HCT116 (cell line): ENCODE data around the gene CALHM1. TPM values are rescaled to one million over a fixed set of nuclear protein-coding genes. Genes with fewer than 3 reads are reported as not detected.

ENCODE experiments used
- ATAC-seq: fragments of 200-7000 bp; cut with Tn5 transposase; 2 replicates; pipeline ENCODE4 v1.9.1; 2020; ENCODE audit warnings: mild to moderate bottlenecking, moderate library complexity
- BruUV-seq: library from RNA; stranded (reverse); fragments of 400-500 nt; replicated peaks from 2 replicates; lab custom pipeline; 2021; lab: Mats Ljungman, UMichigan
- CTCF ChIA-PET: fragments of 300-600 bp; sonication (Branson Sonifier 250); formaldehyde crosslinking; loops from one replicate; lab custom pipeline; 2021; ENCODE audit warnings: antibody characterized with exemption; lab: Charles Lee
- POLR2A ChIA-PET: fragments of 300-600, 350-600 bp; sonication (Branson Sonifier 250); formaldehyde crosslinking; loops from one replicate; lab custom pipeline; 2021; ENCODE audit warnings: antibody characterized with exemption; lab: Charles Lee
- RAD21 ChIA-PET, 2 experiments: fragments of 300-600 bp; sonication (Branson Sonifier 250); formaldehyde crosslinking; loops; one replicate each; lab custom pipeline; 2023; ENCODE audit warnings: low total read pairs in 2 of 2; ENCODE audit not compliant: uncharacterized antibody in 2 of 2, unreplicated experiment in 2 of 2, low non-redundant PET in 1 of 2; lab: Charles Lee
- DNase-seq: peaks from one replicate; pipeline ENCODE4 v3.0.0-alpha.2; 2010; ENCODE audit warnings: low read depth, low spot score
- H2AFZ ChIP-seq: fragments of 200-600 bp; shearing (Covaris generic), sonication (generic); 2 replicates; pipeline ENCODE4 v1.6.1; 2017; ENCODE audit warnings: low read depth, mixed run types, mixed read lengths, antibody characterized with exemption, low read length; ENCODE audit not compliant: poor library complexity, severe bottlenecking
- H3K27ac ChIP-seq: 2 replicates; pipeline ENCODE4 v1.5.1; 2012; ENCODE audit warnings: low read depth, low read length
- H3K27me3 ChIP-seq: fragments of 200-600 bp; sonication (generic); 2 replicates; pipeline ENCODE4 v1.6.1; 2016; ENCODE audit warnings: mixed run types, low read length, mixed read lengths; ENCODE audit not compliant: insufficient read depth
- H3K36me3 ChIP-seq, 2 experiments: fragments of 200-500 bp in 1 of 2; fragments of 200-600 bp in 1 of 2; sonication (Bioruptor generic) in 1 of 2; sonication (generic) in 1 of 2; 2 replicates each; pipeline versions ENCODE4 v1.5.1 to v1.6.1; 2014 to 2016; ENCODE audit warnings: low read length in 2 of 2, inconsistent platforms in 1 of 2, mixed read lengths in 1 of 2, mixed run types in 1 of 2; ENCODE audit not compliant: insufficient read depth in 2 of 2, control insufficient read depth in 1 of 2
- H3K4me1 ChIP-seq, 2 experiments: fragments of 200-600 bp in 1 of 2; sonication (generic) in 1 of 2; 2 replicates each; pipeline versions ENCODE4 v1.5.1 to v1.6.1; 2012 to 2017; ENCODE audit warnings: low read length in 2 of 2, inconsistent platforms in 1 of 2, mild to moderate bottlenecking in 1 of 2, mixed read lengths in 1 of 2, mixed run types in 1 of 2, moderate library complexity in 1 of 2; ENCODE audit not compliant: insufficient read depth in 2 of 2, control insufficient read depth in 1 of 2
- H3K4me2 ChIP-seq: fragments of 200-600 bp; sonication (generic); 2 replicates; pipeline ENCODE4 v1.6.1; 2017; ENCODE audit warnings: mixed run types, low read length, mixed read lengths
- H3K4me3 ChIP-seq, 2 experiments: fragments of 200-600 bp in 1 of 2; sonication (generic) in 1 of 2; replicated peaks in 1 of 2; 2 replicates each; pipeline ENCODE4 v1.5.1; 2011 to 2016; ENCODE audit warnings: low read length in 2 of 2, control low read depth in 1 of 2, low read depth in 1 of 2, mild to moderate bottlenecking in 1 of 2, mixed read lengths in 1 of 2, mixed run types in 1 of 2
- H3K79me2 ChIP-seq: fragments of 200-600 bp; sonication (generic); 2 replicates; pipeline ENCODE4 v1.6.1; 2017; ENCODE audit warnings: mild to moderate bottlenecking, mixed run types, low read length, moderate library complexity, mixed read lengths; ENCODE audit not compliant: insufficient read depth
- H3K9ac ChIP-seq: fragments of 200-600 bp; sonication (generic); 2 replicates; pipeline ENCODE4 v1.6.1; 2016; ENCODE audit warnings: low read length, mixed read lengths
- H3K9me2 ChIP-seq: fragments of 200-600 bp; sonication (generic), shearing (Covaris generic); 2 replicates; pipeline ENCODE4 v1.6.1; 2017; ENCODE audit warnings: mixed run types, mild to moderate bottlenecking, moderate library complexity; ENCODE audit not compliant: insufficient read depth
- H3K9me3 ChIP-seq, 2 experiments: fragments of 200-500 bp in 1 of 2; fragments of 200-600 bp in 1 of 2; sonication (Bioruptor generic) in 1 of 2; sonication (generic) in 1 of 2; 2 replicates each; pipeline ENCODE4 v1.6.1; 2014 to 2017; ENCODE audit warnings: low read length in 2 of 2, mixed read lengths in 2 of 2, inconsistent platforms in 1 of 2, low read depth in 1 of 2, mild to moderate bottlenecking in 1 of 2, mixed run types in 1 of 2, moderate library complexity in 1 of 2; ENCODE audit not compliant: control insufficient read depth in 1 of 2, insufficient read depth in 1 of 2
- H4K20me1 ChIP-seq: fragments of 200-600 bp; sonication (generic), shearing (Covaris generic); 2 replicates; pipeline ENCODE4 v1.6.1; 2017; ENCODE audit warnings: mixed run types, mild to moderate bottlenecking, moderate library complexity; ENCODE audit not compliant: insufficient read depth
- EGR1 ChIP-seq: IDR thresholded peaks from 2 replicates; pipeline ENCODE4 v1.6.1; 2012; ENCODE audit warnings: low read depth
- POLR2A ChIP-seq: IDR thresholded peaks from 2 replicates; pipeline ENCODE4 v1.7.0; 2011; ENCODE audit warnings: borderline replicate concordance; ENCODE audit not compliant: insufficient read depth, insufficient read length; ENCODE audit errors: extremely low read depth
- TCF7L2 ChIP-seq: IDR thresholded peaks from 2 replicates; pipeline ENCODE4 v1.7.0; 2011; ENCODE audit warnings: borderline replicate concordance, inconsistent platforms; ENCODE audit not compliant: insufficient read depth, insufficient read length; ENCODE audit errors: extremely low read depth
- YY1 ChIP-seq: IDR thresholded peaks from 2 replicates; pipeline ENCODE4 v1.6.1; 2011; ENCODE audit warnings: low read length, low read depth, moderate library complexity, mild to moderate bottlenecking; ENCODE audit not compliant: insufficient replicate concordance; ENCODE audit errors: extremely low read depth
- ZNF274 ChIP-seq: fragments of 200-500 bp; sonication (Bioruptor generic); IDR thresholded peaks from 2 replicates; pipeline ENCODE4 v1.6.1; 2014; ENCODE audit warnings: mild to moderate bottlenecking, low read depth, low read length, inconsistent platforms
- intact Hi-C: fragments of 100-400 bp; cut with micrococcal nuclease; formaldehyde crosslinking; loops from 2 replicates; pipeline ENCODE4 v1.10.0; 2022
- total RNA-seq: library from RNA; stranded (reverse); gene quantifications from one replicate; pipeline ENCODE4 v1.2.1, GENCODE V29; 2021; ENCODE audit not compliant: unreplicated experiment
- TF ChIP-seq, protein P1 (sequence below): IDR thresholded peaks from 2 replicates; pipeline ENCODE4 v1.6.1; 2011; ENCODE audit warnings: mild to moderate bottlenecking, low read length, moderate library complexity; ENCODE audit not compliant: insufficient replicate concordance; ENCODE audit errors: extremely low read depth
- TF ChIP-seq, protein P2 (sequence below): IDR thresholded peaks from 2 replicates; pipeline ENCODE4 v1.6.1; 2012

Gene CALHM1
- total RNA-seq, 1 experiment from 2014 or later, result not detected

DNA sequence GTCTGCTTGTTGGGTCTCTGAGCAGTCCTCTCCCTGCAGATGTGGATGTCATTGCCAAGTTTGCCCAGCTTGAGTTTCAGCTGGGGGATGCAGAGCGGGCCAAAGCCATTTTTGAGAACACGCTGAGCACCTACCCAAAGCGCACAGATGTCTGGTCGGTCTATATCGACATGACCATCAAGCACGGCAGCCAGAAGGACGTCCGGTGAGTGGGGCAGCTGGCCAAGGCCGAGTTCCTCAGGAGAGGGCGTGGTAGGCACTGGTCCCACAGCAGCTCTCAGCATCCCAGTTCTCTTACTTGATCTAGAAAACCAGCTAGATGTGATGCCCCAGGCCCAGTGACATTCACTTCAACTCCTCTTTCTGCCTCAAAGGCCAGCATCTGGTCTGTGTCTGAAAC, 14.2 kb downstream of the CALHM1 start:
- H3K9ac ChIP-seq, result no peak overlapping the region

DNA sequence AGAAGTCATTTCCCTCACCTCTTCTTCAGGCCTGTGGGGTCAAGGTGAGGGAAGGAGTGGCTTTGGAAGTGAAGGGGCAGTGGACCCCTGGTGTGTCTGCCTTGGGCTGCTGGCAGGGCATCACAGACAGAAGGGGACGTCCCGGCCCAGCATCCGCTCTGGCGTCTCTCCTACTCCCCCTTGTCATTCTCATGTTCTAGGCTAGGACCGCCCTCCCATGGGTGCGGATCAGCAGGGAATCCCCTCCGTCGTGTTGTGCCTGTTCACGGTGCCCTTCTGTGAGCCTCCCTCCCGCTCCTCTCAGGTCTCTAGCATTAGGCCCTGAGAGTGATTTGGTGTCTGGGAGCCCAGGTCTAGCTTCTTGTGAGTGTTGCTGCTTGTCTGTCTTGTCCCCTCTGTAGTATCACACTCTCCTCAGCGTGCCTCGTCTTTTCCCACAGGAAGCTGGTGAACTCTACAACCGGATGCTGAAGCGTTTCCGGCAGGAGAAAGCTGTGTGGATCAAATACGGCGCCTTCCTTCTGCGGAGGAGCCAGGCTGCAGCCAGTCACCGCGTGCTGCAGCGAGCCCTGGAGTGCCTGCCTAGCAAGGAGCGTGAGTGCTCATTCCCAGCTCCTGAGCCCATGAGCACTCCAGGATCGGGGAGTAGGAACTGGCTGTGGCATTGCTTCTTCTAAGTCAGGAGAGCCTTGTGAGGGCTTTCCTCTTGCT, 15.1 kb downstream of the CALHM1 start:
- Histone ChIP-seq H3K36me3 (peaks cover 80 to 84% of the 10 kb centered on the region in 2 experiments), H2AFZ (no peak overlapping the region), H4K20me1 (no peaks in the 10 kb centered on the region), H3K27me3 (no peaks in the 10 kb centered on the region), H3K27ac (no peak overlapping the region; the same call in 1 of the 2 replicates), H3K9ac (no peak overlapping the region), H3K4me2 (no peak overlapping the region), H3K9me2 (no peaks in the 10 kb centered on the region), H3K79me2 (peaks cover 8% of the 10 kb centered on the region), H3K9me3 (no peaks in the 10 kb centered on the region), H3K4me3 (no peak overlapping the region), H3K4me1 (peaks cover 0 to 7% of the 10 kb centered on the region in 2 experiments; a peak in 1 of 4 replicates)
- RAD21 ChIA-PET, result no interaction called here
- CTCF ChIA-PET, result no interaction called here
- POLR2A ChIA-PET, result no interaction called here
- intact Hi-C loops, result no loop called here
- DNase-seq (no peak), ATAC-seq (no peak)
- no TSS peak for BruUV-seq
- TF ChIP-seq POLR2A (no peak), EGR1 (no peak), TCF7L2 (no peak)
- TF ChIP-seq, protein P1, sequence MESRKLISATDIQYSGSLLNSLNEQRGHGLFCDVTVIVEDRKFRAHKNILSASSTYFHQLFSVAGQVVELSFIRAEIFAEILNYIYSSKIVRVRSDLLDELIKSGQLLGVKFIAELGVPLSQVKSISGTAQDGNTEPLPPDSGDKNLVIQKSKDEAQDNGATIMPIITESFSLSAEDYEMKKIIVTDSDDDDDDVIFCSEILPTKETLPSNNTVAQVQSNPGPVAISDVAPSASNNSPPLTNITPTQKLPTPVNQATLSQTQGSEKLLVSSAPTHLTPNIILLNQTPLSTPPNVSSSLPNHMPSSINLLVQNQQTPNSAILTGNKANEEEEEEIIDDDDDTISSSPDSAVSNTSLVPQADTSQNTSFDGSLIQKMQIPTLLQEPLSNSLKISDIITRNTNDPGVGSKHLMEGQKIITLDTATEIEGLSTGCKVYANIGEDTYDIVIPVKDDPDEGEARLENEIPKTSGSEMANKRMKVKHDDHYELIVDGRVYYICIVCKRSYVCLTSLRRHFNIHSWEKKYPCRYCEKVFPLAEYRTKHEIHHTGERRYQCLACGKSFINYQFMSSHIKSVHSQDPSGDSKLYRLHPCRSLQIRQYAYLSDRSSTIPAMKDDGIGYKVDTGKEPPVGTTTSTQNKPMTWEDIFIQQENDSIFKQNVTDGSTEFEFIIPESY, result no peak
- TF ChIP-seq, protein P2, sequence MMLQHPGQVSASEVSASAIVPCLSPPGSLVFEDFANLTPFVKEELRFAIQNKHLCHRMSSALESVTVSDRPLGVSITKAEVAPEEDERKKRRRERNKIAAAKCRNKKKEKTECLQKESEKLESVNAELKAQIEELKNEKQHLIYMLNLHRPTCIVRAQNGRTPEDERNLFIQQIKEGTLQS, result no peak

More for the DNA sequence above, 14.2 kb downstream of the CALHM1 start:
- peaks cover 6% of the 10 kb centered on the region; the same call in 1 of the 2 replicates for H3K79me2 ChIP-seq
- no TSS peak for BruUV-seq
- H3K27ac ChIP-seq, result no peak overlapping the region; the same call in 1 of the 2 replicates
- ChIA-PET CTCF (no interaction called here), POLR2A (no interaction called here), RAD21 (no interaction called here)
- no peaks in the 10 kb centered on the region for H3K27me3 ChIP-seq
- H3K4me2 ChIP-seq, result no peak overlapping the region
- H2AFZ ChIP-seq, result no peak overlapping the region
- peaks cover 0 to 15% of the 10 kb centered on the region in 2 experiments; a peak in 1 of 4 replicates for H3K4me1 ChIP-seq
- DNase-seq (no peak), ATAC-seq (no peak)
- H3K4me3 ChIP-seq, result no peak overlapping the region
- intact Hi-C loops, result no loop called here
- H3K9me3 ChIP-seq, result no peaks in the 10 kb centered on the region
- H4K20me1 ChIP-seq, result no peaks in the 10 kb centered on the region
- H3K9me2 ChIP-seq, result no peaks in the 10 kb centered on the region
- H3K36me3 ChIP-seq, result peaks cover 80 to 82% of the 10 kb centered on the region in 2 experiments
- TF ChIP-seq, protein P1, result no peak
- no peak for TF ChIP-seq YY1
- TF ChIP-seq, protein P2, result no peak
- TF ChIP-seq ZNF274, result no peak
